Kidney epithelial cell (primary cell): ENCODE measurements around the gene TMED1. TPM values are rescaled to one million over a fixed set of nuclear protein-coding genes. Genes with fewer than 3 reads are reported as not detected.

Source experiments
- DNase-seq: peaks from one replicate; pipeline ENCODE4 v3.0.0-alpha.2; 2010; ENCODE audit warnings: low read depth
- H3K27me3 ChIP-seq: 2 replicates; pipeline ENCODE4 v1.6.0; 2011; ENCODE audit warnings: low read length; ENCODE audit not compliant: control insufficient read depth, insufficient read depth
- H3K36me3 ChIP-seq: 2 replicates; pipeline ENCODE4 v1.5.1; 2011; ENCODE audit warnings: low read length; ENCODE audit not compliant: control insufficient read depth, insufficient read depth
- H3K4me3 ChIP-seq: 2 replicates; pipeline ENCODE4 v1.5.1; 2011; ENCODE audit warnings: low read depth, mild to moderate bottlenecking, control low read depth, low read length
- CTCF ChIP-seq: IDR thresholded peaks from 2 replicates; pipeline ENCODE4 v1.5.1; 2011; ENCODE audit warnings: mild to moderate bottlenecking, moderate library complexity, low read length, control low read depth, inconsistent platforms; ENCODE audit not compliant: insufficient read depth, poor library complexity, severe bottlenecking
- total RNA-seq: library from RNA; depleted of rRNA; stranded (reverse); fragments of >200 nt; gene quantifications from 2 replicates; pipeline ENCODE4 v1.2.3, GENCODE V29; 2015

Gene TMED1
- 35.0 and 37.4 TPM in 2 replicates for total RNA-seq

GRCh38 chr19:10835754-10836478 lies at the start of gene TMED1:
TSS of gene TMED1 (minus strand) at chr19:10836212. CDS start at chr19:10836191, 21 bp downstream.
- no peaks in the 10 kb centered on the region for H3K36me3 ChIP-seq
- peak; percentile 88 for DNase-seq
- peak within 1 kb of the TSS; percentile 61 for H3K4me3 ChIP-seq
- no peaks in the 10 kb centered on the region for H3K27me3 ChIP-seq
- peak; percentile 8 for TF ChIP-seq CTCF

GRCh38 chr19:10885201-10886169 lies 49.5 kb upstream of the TMED1 start:
- H3K4me3 ChIP-seq: no peak overlapping the region
- TF ChIP-seq CTCF: no peak
- H3K36me3 ChIP-seq: peaks cover 1% of the 10 kb centered on the region
- no peaks in the 10 kb centered on the region for H3K27me3 ChIP-seq
- no peak for DNase-seq

- Histone ChIP-seq H3K4me3 (no peak overlapping the region), H3K27me3 (no peaks in the 10 kb centered on the region), H3K36me3 (peaks cover 1% of the 10 kb centered on the region)
- DNase-seq: no peak
- TF ChIP-seq CTCF: no peak
Measured at GRCh38 chr19:10884274-10884673, 48.3 kb upstream of the TMED1 start.

GRCh38 chr19:10882108-10882457 lies 46.1 kb upstream of the TMED1 start:
- Histone ChIP-seq H3K27me3 (no peaks in the 10 kb centered on the region), H3K36me3 (peaks cover 1% of the 10 kb centered on the region), H3K4me3 (no peak overlapping the region)
- DNase-seq: no peak
- no peak for TF ChIP-seq CTCF

GRCh38 chr19:10881403-10882107 lies 45.5 kb upstream of the TMED1 start:
- H3K4me3 ChIP-seq: no peak overlapping the region
- no peak for DNase-seq
- peaks cover 1% of the 10 kb centered on the region for H3K36me3 ChIP-seq
- no peak for TF ChIP-seq CTCF
- H3K27me3 ChIP-seq: no peaks in the 10 kb centered on the region
